IPS DF 4.7 (cell line): ENCODE data around the gene CABLES1.
"Not testable (repeated sequence)": the region's sequence is repeated elsewhere in the genome, so short reads cannot be mapped to it uniquely, and the experiment has no call there.

Experiments
- DNase-seq: peaks from one replicate; pipeline ENCODE4 v3.0.0-alpha.2; 2013; ENCODE audit warnings: low spot score; ENCODE audit errors: extremely low read depth

Gene CABLES1

GRCh38 chr18:23134780-23135549, at the start of gene CABLES1:
Gene CABLES1 (plus strand): TSS chr18:23135485. CDS start chr18:23135763, 278 bp downstream.
- no peak for DNase-seq

- DNase-seq: no peak
These were observed 47.9 kb upstream of the CABLES1 start for GRCh38 chr18:23087352-23087751.

- DNase-seq: no peak
These were observed 47.0 kb upstream of the CABLES1 start for GRCh38 chr18:23088310-23088709.

- DNase-seq: not testable (repeated sequence)
These were observed 44.0 kb upstream of the CABLES1 start for GRCh38 chr18:23091017-23091993.

- no peak for DNase-seq
These were observed 43.2 kb upstream of the CABLES1 start for GRCh38 chr18:23092121-23092520.

- DNase-seq: not testable (repeated sequence)
These were observed 42.2 kb upstream of the CABLES1 start for GRCh38 chr18:23093130-23093529.

GRCh38 chr18:23093772-23094171, 41.5 kb upstream of the CABLES1 start:
- no peak for DNase-seq

- DNase-seq: no peak
These were observed 40.7 kb upstream of the CABLES1 start for GRCh38 chr18:23094411-23095190.

- no peak for DNase-seq
These were observed 39.8 kb upstream of the CABLES1 start for GRCh38 chr18:23095463-23095862.

- DNase-seq: not testable (repeated sequence)
These were observed 38.3 kb upstream of the CABLES1 start for GRCh38 chr18:23097016-23097415.

GRCh38 chr18:23099621-23100020, 35.7 kb upstream of the CABLES1 start:
- no peak for DNase-seq

- no peak for DNase-seq
These were observed 33.3 kb upstream of the CABLES1 start for GRCh38 chr18:23101861-23102432.

GRCh38 chr18:23102493-23103261, 32.6 kb upstream of the CABLES1 start:
- DNase-seq: no peak

- DNase-seq: no peak
These were observed 31.8 kb upstream of the CABLES1 start for GRCh38 chr18:23103449-23103848.

GRCh38 chr18:23105030-23105429, 30.3 kb upstream of the CABLES1 start:
- DNase-seq: no peak

GRCh38 chr18:23105581-23106219, 29.6 kb upstream of the CABLES1 start:
- DNase-seq: no peak

GRCh38 chr18:23106575-23106974, 28.7 kb upstream of the CABLES1 start:
- DNase-seq: no peak

GRCh38 chr18:23107718-23108117, 27.6 kb upstream of the CABLES1 start:
- no peak for DNase-seq

- no peak for DNase-seq
These were observed 26.8 kb upstream of the CABLES1 start for GRCh38 chr18:23108496-23108895.

- not testable (repeated sequence) for DNase-seq
These were observed 26.1 kb upstream of the CABLES1 start for GRCh38 chr18:23109163-23109562.
